ENCODE results near the gene UGT1A10.

The UGT1A10 gene

DNA sequence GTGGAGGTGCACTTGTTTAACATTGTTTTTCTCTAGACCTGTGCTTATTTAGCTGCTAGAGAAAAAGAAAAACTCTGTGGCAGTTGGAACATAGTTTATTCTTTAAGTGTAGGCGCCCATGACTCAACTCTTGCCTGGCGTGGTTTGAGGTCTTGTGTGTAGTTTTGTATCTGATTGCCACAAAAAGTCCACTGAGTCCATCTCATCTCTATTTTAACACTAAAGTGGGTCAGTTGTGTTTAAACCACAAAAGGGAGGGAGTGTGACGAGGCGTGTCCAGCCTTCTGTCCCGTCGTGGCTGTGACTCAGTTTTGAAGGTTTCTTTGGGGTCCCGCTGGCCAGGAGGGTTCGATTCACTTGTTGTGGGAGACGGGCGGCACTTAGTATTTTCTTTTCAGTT, 20.2 kb downstream of the UGT1A10 start:
- DNase-seq: no peak

DNA sequence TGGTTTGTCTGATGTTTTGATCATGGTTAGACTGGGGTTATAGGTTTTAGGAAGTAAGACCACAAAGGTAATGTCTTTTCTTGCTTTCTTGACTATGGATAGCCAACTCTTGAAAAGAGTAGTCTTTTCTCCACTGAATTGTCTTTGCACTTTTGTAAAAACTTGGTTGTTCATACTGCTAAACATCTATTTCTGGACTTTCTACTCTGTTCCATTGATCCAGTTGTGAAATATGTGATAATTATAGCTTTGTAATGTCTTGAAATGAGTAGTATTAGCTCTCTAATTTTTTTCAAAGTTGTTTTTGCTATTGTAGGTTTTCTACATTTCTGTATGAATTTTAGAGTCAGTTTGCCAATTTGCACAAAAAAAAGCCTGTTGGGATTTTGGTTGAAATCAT, 22.4 kb downstream of the UGT1A10 start:
- no peak for DNase-seq

DNA sequence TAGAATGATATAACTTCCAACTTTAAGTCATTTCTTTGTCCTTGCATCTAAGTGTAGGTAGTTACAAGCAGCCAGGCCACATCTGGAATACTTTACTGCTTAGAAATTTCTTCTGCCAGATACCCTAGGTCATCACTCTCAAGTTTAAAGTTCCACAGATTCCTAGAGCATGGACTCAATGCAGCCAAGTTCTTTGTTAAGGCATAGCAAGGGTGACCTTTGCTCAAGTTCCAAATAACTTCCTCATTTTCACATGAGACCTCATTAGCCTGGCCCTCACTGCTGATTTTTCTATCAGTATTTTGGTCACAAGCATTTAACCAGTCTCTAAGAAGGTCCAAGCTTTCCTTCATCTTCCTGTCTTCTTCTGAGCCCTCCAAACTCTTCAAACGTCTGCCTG, 27.7 kb downstream of the UGT1A10 start:
- no peak for DNase-seq

DNA sequence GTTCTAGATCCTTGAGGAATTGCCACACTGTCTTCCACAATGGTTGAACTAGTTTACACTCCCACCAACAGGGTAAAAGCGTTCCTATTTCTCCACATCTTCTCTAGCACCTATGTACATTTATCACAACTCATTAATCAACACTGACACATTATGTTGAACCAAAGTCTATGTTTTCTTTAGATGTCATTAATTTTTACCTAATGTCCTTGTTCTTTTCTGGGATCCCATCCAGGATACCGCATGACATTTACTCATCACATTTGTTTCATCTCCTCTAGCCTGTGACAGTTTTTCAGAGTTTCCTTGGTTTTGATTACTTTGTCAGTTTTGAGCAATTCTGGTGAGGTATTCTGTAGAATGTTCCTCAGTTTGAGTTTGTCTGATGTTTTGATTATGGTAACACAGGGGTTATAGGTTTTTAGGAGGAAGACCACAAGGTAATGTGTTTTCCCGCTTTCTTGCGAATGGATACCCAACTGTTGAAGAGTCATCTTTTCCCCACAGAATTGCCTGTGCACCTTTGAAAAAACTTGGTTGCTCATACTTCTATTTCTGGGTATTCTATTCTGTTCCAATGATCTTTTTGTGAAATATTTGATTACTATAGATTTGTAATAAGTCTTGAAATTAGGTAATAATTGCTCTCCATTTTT, 32.5 kb downstream of the UGT1A10 start:
- DNase-seq: no peak

DNA sequence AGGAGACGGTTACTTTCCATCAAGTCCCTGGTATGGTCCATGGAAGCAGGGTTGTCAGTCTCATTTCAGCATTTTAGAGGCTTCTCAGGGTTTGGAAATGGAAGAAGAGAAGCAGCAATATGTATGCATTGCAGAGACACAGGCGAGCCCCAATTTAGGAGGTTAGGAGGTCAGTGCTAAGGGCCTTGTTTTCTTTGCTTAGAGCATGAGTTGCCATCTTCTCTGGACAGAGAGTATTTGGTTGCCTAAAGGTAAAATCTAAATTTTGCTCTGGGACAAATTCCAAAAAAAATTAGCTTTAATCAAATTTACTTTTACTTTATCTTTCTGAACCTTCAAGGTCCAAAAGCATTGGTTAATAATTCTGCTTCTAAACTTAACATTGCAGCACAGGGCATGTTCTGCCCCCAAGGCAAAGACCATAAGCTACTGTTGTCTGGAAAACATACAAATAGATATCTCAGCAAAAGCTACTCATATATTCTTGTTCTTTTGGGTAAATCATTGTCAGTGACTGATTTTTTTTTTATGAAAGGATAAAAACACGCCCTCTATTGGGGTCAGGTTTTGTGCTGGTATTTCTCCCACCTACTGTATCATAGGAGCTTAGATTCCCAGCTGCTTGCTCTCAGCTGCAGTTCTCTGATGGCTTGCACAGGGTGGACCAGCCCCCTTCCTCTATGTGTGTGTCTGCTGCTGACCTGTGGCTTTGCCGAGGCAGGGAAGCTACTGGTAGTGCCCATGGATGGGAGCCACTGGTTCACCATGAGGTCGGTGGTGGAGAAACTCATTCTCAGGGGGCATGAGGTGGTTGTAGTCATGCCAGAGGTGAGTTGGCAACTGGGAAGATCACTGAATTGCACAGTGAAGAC, 35.3 kb downstream of the UGT1A10 start, which contains the start of gene UGT1A9:
UGT1A9 (plus strand) TSS at position 609 of the 872 bp plus-strand sequence; CDS start at position 646, 37 bp downstream.
- DNase-seq: no peak

DNA sequence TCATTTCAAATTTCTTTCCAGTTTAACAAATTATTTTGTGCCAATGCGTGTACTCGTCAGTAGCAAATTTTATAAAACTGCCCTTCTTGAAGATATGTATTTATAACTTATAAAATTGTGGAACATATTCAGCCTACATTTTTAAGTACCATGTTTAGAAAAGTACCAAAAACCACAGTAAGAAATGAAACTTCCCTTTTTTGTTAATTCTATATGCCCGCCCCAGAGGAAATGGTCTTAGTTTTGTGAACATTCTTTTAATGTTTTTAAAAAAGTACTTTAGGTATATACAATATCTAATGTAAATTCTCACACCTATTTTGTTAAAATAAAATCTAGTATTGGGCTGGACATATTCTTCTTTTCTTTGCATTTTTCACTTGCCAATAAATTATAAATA, 36.6 kb downstream of the UGT1A10 start:
- DNase-seq: no peak

DNA sequence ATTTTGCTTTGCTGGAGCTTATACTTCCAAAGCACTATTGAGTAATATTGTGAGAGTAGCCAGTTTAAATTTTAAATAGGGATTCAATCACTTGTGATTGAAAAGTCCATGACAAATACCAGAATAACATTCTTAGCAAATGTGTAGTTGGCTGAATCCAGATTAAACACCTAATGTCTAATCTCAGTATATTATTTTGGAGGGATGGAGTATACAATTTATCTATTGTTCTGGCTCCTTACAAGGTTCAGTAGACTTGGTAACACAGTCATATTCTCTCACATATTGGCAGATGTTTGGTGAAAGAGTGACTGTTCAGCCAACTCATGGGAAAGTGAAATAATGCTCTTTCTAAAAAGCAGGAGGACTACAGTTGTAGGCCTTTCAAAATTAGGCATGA, 37.6 kb downstream of the UGT1A10 start:
- no peak for DNase-seq

DNA sequence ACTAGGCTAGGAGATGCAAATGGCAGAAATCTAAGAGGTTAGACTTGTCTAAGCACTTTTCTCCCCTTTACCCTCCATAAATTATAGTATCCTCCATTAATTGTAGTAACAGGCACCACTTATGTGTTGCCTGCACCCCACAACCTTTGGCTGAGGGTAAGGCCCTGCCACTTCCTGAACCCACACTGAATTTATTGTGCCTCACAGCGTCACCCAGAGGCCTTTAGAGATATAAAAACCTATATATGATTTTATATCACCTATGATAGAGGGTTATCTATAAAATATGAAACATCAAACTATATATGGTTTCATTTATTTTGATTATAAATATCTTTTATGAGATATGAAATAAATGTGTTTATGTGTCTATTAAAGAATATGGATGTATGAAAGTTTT, 38.1 kb downstream of the UGT1A10 start:
- DNase-seq: no peak

DNA sequence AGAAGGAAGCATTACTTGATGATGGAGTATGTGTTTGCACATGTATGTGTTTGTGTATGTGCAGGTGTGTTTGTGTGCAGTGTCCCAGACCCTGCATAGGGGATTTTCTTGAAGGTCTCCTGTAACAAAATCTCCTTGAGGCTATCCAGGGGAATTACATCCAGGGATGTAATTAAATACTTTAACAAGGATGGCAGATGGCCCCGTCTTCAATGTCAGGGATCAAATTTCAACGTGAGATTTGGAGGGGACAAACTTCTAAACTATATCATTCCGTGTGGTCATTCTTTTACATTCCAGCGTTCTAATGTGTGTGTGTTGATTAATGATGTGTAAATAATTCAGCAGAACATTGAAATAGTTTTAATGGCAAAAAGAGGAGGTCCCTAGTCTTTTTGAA, 38.7 kb downstream of the UGT1A10 start:
- DNase-seq: no peak

DNA sequence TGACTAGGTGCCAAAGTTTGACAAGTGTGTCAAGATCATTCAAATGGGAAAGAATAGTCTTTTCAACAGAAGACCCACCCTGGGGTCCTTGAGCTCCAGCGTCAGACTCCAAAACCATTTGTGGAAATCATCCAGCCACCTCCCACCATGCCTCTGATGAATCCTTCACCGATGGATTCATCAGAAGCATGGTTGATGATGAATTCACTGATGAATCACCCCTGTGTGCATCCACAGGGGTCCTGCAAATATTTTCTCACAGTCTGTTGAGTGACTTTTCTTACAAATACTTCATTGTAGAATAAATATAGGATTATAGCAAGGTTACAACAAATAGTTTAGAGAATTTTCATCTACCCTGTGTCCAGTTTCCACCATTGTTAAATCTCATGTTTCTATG, 39.8 kb downstream of the UGT1A10 start:
- DNase-seq: no peak

DNA sequence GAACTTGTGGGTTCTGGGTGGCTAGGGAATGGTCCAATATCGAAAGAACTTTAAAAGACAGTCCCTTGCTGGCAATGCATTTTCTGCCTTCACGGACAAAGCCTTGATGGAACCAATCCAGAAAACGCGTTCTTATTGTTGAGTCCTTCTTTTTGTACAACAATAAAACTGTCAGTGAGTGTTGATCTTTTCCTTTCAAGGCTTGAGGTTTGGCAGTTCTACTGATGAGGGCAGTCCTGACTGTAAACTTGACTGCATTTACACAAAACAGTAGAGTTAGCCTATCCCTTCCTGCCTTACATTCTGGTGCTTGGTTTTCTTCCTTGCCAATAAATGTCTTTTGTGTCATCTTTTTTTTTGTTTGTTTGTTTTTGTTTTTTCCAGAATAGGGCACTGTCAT, 42.9 kb downstream of the UGT1A10 start:
- DNase-seq: no peak

DNA sequence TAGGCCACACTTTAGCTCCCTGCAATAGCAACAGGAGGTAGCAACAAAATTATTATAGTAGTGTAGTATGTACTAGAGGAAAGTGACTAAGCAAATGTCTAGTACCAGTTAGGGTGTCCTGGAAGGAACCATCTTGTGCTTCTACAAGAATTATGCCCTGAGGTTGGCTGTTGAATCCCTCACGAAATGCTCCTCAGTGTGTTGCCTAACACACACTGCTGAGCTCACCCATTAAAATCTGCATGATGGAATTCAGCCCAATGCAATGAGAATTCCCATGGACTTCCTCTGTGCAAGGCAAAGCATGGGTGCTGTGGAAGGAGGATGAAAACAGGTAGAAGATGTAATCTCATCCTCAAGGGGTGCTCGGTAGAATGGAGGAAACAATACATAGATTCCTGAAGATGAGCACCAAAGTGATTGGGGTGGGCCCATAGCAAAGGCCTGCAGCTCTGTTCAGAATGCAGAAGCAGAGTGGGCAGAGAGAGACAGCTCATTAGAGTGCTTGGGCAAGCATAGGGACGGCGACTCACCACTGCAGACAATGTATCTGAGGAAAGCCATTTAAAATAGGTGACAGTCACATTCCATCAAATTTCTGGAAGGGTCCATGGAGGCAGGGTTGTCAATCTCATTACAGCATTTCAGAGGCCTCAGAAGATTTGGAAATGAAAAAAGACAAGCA, 44.3 kb downstream of the UGT1A10 start:
- no peak for DNase-seq

DNA sequence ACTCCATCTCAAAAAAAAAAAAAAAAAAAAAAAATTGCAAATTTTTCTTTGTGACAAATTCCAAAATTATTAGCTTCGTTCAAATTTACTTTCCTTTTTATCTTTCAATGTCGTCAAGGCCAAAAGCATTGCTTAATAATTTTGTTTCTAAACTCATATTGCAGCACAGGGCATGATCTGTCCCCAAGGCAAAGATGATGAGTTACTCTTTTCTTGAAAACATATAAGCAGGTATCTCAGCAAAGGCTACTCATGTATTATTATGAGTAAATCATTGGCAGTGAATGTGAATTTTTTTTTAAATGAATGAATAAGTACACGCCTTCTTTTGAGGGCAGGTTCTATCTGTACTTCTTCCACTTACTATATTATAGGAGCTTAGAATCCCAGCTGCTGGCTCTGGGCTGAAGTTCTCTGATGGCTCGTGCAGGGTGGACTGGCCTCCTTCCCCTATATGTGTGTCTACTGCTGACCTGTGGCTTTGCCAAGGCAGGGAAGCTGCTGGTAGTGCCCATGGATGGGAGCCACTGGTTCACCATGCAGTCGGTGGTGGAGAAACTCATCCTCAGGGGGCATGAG, 45.4 kb downstream of the UGT1A10 start, which contains the start of gene UGT1A7:
UGT1A7 (plus strand) TSS at position 381 of the 579 bp plus-strand sequence; CDS start at position 418, 37 bp downstream.
- DNase-seq: no peak

DNA sequence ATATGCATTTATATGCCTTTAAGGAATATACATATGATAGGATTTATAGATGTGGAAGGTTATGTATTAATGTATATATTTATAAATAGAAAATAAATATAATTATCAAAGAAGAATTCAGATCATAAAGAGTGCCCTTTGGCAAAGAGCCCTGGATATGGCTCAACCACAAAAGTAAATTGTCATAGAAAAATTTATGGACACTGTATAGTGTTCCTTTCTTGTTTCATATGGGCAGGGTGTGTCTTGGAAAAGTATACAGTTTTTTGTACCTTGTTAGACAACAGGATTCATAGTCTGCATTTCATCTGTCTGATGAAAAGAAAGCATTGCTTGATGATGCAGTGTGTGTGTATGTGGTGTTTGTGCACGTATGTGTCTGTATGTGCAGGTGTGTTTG, 48.4 kb downstream of the UGT1A10 start:
- DNase-seq: no peak

DNA sequence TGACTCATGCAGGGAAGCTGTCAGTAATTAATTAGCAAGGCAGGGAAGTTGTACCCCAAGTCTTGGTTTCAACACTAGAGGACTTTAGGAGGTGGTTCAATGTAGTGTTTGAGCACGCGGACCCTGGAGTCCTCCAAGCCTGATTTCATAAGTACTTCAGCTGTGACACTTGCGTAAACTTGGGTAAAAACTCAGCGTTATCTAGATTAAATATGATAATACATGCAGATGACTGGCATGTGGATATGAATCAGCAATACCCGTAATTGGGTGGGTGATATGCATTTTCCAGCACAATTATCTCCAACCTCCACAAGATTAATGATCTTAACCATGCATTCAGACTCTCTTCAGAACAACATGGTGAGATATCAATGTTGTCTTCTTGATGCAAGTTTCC, 50.7 kb downstream of the UGT1A10 start:
- DNase-seq: no peak

DNA sequence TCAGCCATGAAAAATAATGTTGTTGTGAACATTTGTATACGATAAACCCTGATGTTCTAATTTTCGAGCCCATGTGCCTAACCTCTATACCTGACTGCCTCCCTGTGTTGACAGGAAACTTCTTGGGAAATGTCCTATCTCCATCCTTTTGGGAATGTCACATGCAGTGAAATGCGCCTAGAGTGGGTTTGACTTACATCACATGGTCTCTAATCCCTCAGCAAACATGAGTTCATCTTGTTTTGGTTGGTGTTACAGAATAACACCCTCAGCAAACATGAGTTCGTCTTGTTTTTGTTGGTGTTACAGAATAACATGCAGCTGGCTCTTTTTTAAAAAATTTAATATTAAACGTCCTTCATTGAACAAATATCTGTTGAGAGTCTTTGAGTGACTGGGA, 52.1 kb downstream of the UGT1A10 start:
- no peak for DNase-seq

DNA sequence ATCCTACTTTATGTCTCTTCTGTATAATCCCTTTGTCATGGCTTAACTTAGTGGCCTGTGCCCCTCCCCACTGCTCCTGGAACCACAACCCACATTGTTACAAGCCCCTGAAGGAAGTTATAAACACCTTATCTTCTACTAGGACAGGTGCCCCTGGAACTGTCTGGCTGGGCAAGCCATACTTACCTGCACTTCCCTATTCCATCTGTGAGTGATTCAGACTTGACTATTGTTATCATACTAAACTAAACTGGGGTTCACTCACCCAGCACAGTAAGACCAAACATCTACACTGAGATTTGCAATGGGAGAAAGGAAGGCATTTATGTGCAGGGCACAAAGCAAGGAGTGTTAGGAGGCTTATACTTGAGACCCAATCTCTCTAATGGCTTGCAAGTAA, 52.8 kb downstream of the UGT1A10 start:
- no peak for DNase-seq

DNA sequence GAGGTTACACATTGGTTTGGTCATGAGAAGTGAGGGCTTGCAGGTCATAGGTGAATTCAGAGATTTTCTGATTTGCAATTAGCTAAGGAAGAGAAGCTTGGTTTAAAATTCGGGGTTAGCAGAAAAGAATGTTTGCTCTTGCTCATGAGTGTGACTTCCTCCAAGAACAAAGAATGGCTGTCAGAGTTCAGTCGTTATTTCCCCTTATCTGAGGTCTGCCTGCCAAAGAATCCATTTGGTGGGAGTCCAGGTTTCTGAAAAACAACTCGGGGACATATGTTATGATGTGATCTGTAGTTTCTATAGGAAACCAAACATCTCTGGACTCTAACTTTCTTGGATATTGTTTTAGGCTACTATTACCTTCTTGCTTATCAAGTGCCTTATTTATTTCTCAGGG, 53.3 kb downstream of the UGT1A10 start:
- no peak for DNase-seq

DNA sequence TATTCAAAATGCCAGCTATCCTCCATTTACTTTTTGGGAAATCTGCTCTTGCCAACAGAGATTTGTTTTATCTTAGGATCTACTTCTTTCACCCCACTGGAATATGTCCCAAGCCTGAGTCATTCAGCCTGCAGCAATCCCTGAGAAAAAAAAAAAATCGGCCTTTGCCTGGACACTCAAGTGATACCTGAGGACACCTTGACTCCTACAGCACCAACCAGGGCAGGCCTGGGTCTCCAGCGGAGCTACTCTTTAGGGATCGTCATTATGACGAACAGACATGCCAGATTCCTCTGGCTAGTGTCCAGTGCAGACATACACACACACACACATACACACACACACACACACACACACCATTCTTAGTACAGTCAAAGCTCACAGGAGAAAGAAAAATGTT, 54.2 kb downstream of the UGT1A10 start:
- no peak for DNase-seq

DNA sequence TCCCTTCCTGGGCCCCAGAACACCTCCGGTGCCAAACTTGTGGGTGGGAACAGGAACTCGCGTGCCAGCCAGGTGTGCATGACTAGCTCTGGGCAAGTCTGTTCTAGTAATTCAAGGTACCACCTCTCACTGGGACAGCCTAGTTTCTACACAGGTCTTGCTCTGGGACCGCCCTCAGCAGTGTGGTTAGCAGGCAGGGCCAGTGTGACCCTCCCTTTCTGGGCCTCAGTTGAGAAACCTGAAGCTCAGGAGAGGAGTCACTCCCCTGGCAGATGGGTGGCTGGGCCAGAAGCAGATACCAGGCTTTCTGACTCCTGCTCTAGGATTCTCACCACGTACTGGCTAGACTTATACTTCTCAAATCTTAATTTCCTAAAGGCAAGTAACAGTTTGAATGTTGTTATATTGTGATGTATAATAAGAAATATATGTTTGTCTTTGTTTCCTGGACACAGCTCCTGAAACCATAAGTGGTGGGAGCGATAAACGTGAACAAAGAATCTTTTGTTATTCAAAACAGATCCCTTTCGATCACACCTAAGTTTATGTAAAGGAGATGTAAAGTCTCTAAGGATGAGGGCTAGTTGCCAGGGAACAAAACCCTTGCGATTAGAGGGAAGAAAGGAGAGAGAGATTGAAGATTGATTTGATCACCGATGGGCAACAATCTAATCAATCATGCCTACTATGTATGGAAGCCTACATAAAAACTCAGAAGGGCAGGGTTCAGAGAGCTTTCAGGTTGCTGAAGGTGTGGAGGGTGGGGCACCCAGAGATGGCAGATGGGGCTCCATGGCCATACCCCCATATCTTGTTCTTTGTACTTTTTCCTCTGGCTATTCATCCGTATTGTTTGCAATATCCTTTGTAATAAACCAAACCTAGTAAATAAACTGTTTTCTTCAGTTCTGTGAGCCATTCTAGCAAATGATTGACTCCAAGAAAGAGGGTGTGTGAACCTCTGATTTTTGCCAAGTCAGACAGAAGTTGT, 55.5 kb downstream of the UGT1A10 start:
- no peak for DNase-seq

DNA sequence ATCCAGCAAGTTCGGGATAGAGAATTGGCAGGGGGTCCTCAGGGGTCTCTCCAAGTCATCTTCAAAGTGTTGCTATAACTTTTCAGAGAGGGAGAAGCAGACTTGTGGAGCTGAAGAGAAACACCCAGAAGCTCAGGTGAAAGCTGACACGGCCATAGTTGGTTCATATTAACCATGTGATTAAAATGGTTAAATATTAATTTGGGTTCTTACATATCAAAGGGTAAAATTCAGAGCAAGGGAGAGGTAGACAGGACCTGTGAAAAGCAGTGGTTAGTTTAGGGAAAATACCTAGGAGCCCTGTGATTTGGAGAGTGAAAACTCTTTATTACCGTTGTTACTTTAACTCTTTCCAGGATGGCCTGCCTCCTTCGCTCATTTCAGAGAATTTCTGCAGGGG, 56.4 kb downstream of the UGT1A10 start, which contains the start of gene UGT1A6:
UGT1A6 (plus strand) TSS at position 243 of the 400 bp plus-strand sequence; CDS start at position 358, 115 bp downstream.
- DNase-seq: no peak

DNA sequence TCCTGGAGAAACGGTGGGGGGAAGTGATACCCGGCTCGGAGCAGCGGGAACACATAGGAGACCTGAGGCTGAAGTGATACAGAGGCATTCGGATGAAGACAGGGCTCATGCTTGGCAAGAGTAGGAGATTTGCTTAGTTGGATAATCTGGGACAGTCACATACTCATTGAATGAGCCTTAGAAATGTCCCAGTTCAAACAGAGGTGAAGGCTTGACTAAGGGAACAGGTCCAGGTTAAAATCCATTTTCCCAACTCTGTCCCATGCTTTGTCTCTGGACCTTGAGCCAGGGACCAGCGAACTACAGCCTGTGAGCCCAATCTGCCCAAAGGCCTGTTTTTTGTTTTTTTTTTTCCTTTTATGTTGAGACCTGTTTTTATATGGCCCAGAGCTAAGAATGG, 57.7 kb downstream of the UGT1A10 start:
- no peak for DNase-seq

Data from NCI-H1436 treated with DMSO at 0.1 percent for 48 hours (cell line).